ENCODE results near the gene SKIDA1.

Gene SKIDA1

DNA sequence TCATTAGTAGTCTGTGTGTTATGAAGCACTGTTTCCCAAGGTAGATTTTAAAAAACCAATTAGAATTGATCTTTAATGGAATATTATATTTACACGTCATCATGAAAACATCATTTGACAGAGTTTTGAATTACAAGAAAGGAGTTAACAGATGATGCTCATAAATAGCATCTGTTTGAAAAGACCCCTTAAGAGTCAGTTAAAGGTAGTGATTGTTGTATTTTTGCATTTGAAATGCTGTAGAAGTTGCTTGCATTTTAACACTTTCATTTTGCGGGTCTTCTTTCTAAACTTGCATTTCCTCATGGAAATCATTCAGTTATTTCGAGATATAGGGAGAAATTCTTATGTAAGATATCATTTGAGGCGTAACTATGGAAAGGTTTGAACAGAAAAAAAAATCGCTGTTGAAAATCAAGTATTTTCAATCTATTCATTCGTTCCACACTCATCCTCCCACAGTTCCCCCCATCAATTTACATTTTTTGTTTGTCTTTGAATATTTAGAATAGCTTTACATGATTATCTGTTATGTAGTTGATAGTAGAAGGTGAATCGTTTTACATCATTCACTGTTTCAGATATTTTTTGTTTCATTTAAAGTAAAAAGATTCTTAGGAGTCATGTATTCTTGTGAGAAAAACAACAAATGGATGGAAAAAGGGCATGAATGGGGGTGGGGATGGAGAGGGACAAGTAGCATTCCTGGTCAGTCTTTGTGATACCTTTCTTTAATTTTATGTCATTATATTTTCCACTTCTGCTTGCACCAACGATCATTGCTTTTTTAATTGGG, 3.0 kb upstream of the SKIDA1 start:
- no peak for DNase-seq

DNA sequence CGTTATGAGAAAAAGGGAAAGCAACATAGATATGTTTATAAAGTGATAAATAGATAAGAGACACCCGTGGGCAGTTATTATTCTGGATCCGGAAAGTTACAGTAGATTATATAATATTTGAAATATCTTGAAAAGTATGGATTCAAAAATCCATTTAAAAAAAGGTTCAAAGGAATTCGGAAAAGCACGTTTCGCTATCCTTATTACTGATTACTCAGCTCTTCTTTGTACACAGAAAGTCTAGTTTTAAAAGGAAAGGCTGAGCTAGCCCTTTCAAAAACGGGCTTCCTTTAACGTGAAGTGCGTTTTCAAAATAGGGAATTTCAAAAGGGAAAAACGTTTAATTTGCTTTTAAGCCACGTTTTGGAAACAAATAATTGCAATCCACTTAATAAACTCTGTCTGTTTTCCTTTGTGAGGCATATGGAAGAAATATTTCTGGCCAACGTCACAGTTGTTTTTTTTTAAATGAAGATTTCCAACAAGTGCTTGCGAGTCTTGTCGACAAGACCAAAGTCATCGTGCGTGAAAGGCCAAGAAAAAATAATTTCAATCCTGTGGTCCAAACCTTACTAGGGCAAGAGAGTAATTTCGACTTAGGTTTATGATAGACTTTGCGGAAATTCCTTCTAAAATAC, 2.2 kb upstream of the SKIDA1 start:
- DNase-seq, result no peak

DNA sequence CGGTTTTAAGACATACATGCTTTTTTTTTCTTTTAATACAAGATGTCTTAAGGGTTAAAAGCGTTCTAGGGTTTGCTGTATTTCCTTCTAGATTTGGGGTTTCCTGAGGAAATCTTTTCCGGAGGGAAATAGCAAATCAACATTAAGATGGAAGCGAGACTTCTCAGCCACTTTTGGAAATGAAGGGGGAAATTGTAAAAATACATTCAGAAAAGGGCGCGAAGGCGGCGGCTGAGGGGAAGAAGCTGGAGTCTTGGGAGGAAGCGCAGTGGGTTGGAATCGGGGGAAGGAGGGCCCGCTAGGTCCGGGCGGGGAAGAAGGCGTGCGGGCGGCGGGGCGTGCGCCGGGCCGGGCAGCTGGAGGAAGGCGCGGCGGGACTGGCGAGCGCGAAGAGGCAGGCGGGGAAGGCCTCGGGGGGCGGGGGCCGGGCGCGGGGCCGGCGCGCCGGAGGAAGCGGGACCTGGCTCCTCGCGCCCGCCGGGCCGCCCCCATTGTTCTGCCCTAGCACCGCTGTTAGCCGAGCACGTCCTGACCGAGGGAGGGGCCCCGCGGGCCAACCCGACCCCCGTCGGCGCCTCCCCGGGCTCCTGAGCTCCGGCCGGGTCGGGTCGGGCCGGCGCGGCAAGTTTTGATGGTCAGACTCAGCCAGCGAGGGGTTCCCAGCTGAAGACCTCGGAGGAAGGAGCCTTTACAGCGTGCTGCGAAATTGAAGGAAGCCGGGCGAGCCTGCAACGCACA, 1.5 kb upstream of the SKIDA1 start:
- DNase-seq, result peak; percentile 41

GRCh38 chr10:21526188-21526859, 842 bp upstream of the SKIDA1 start:
- peak; percentile 44 for DNase-seq

DNA sequence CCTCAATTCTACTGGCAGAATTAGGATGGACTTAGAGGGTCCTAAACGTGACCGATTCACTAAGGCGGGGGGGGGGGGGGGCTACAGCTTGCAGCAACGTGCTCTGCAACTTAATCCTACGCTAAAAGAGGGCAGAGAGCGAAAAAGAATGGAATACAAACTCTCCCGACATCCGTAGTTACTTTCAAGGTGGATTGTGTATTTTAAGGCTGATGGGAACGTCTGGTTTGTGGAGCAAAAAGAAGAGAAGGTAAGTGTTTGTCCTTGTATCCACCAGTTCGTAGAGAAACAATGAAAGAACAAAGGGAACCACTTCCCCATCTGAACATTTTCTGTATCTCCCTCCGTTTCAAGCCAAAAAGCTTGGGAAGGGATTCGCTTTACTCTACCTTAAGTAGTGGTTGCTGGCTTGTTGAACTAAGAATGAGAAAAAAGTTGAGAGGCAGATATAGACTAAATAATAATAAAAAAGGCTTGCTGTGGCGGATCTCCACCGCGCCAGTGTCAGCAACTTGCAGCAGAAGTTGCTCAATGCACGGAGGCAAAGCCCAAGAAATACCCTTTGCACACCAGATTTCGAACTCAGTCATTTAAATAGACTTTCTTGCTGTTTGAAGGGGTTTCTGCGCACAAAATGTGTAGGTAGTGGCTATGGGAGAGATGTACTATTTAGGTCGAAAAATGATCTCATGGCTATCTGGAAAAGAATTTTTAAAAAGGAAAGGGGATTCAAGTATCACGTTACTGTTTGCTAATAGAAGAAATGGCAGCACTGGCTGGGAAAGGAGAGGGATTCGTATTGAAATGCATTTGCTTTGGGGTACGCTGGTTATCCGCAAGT, 736 bp downstream of the SKIDA1 start:
- peak; percentile 42 for DNase-seq

DNA sequence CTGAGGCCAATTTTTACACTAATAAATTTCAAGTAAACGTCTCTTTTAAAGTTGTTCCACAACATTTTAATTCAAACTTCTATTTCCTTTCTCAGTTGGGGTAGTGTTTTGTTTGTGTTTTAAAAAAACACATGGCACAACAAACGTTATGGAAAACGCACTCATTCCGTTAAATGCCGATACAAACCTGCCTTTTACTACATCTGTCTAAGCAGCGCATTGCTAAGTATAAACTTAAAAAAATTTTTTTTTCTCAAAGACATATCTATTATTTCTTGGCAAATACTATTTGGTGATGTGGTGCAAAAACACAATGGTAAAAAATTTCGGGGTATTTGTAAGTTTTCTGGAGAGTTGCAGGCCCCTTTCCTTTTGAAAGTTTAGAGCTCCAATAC, 1.4 kb downstream of the SKIDA1 start:
- no peak for DNase-seq

DNA sequence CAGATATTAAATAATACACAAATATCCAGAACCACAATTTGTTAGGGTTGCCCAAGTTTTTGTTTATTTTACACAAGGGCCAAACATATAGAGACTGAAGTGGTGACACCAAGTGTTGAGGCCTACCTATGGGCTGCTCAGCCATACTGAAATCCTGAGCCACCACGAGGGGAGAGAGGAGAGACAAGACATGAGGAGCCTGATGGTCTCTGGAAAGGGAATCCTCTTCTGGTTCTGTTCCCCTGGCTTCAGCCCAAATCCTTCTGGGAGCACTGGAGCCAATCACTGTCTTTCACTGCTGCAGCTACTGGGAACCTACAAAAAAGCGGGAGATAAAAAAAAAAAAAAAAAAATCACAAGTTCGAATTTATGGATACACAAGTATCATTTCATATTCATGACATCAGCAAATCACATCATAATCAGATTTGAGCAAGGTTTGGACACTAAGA, 1.9 kb downstream of the SKIDA1 start:
- no peak for DNase-seq

GRCh38 chr10:21522631-21523406, 2.7 kb downstream of the SKIDA1 start:
- DNase-seq, result peak; percentile 20

DNA sequence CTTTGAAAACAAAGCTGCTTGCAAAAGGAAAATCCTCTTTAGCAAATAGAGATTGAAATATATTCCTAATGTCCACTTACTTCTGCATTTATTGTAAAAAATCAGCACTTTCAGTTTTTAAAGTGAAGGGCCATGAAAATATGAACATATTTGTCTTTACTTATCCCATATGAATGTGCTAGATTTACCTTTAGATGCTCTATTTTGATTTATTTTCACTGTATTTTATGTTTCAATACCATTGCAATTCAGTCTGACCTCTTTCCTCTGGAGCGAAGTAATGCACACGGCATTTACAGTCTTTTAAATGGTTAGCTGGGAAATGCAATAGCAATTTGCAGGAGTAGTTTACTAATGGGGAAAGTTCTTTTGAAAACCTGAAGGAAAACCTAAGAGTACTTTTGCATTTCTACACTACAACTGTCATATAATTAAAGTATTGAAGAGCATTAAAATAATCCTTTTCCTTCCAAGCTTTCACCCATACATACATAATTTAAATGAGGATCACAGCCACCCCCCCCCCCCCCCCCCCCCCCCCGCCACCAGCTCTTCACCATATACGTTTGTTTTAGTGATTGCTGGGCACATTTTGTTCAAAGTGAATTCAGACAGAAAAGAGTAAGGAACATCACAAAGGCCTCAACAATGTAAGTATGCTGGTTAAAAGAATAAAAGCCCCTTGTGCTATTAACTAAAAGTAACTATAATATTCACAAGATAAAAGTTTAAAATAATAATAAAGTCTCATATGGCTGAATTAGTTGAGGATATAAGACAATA, 3.5 kb downstream of the SKIDA1 start:
- no peak for DNase-seq

DNA sequence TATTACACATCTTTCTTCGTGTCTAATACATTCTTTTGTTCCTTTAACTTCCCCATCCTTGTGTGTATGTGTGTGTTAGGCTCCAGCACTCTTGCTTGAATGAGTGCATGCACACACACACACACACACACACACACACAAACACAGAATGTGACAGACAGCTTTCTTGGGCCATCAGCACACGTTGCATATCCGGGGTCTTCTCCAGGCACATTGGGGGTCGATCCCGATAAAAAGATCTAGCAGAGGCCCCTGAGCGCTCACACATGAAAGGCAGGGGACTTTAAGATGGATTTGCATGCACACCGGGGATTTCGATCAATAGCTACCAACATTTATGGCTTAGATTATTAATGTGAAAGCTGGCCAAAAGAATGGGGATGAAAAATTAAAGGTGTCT, 4.5 kb downstream of the SKIDA1 start:
- no peak for DNase-seq

DNA sequence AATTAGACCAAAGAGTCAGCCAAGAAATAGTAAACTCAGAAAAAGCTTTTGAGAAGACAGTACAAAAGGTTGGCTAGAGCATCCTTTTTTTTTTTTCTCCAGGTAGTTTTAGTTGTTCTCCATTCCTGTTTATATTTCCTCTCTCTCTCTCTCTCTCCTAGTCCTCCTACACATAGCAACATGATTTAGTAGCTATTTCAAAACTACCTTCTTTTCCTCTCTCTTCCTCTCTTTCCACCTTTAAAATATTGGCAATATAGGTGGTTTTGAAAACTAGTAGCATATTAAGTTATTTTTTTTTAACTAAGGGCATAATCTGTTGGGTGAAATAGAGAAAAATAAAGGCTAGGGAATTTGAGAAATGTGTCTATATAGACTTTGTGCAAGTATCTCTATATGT, 5.0 kb downstream of the SKIDA1 start:
- DNase-seq, result no peak

- no peak for DNase-seq
These were observed 5.5 kb downstream of the SKIDA1 start for GRCh38 chr10:21519941-21520436.

- DNase-seq, result no peak
These were observed 6.0 kb downstream of the SKIDA1 start for GRCh38 chr10:21519397-21519933.

GRCh38 chr10:21518641-21519396, 6.7 kb downstream of the SKIDA1 start:
- DNase-seq, result no peak

- no peak for DNase-seq
These were observed 7.3 kb downstream of the SKIDA1 start for GRCh38 chr10:21518149-21518640.

GRCh38 chr10:21517134-21518031, 8.1 kb downstream of the SKIDA1 start:
- DNase-seq, result no peak

- DNase-seq, result no peak
These were observed 9.0 kb downstream of the SKIDA1 start for GRCh38 chr10:21516242-21517131.
